HCT116 (cell line): ENCODE results near the gene SLC38A9.

ENCODE experiments used
- ATF3 ChIP-seq: IDR thresholded peaks from 2 replicates; pipeline ENCODE4 v1.6.1; 2012
- EZH2 ChIP-seq: fragments of 200-600 bp; sonication (generic); IDR thresholded peaks from 2 replicates; pipeline ENCODE4 v1.6.1; 2017; ENCODE audit warnings: antibody characterized with exemption, mixed run types

- TF ChIP-seq EZH2 (no peak), ATF3 (no peak)
Measured at GRCh38 chr5:55737793-55738192, 25.7 kb upstream of the SLC38A9 start, which contains the start of gene DDX4.
